HG03039 (cell line): Measurements from ENCODE around the gene CRYAA.

ENCODE experiments used
- ATAC-seq: cut with Tn5 transposase; IDR thresholded peaks from one replicate; pipeline ENCODE4 v1.9.1; 2021; ENCODE audit warnings: mild to moderate bottlenecking, moderate library complexity; ENCODE audit not compliant: unreplicated experiment

CRYAA gene

GRCh38 chr21:43198376-43198775 lies 29.6 kb downstream of the CRYAA start:
- ATAC-seq, result no peak

GRCh38 chr21:43201491-43201890 lies 32.7 kb downstream of the CRYAA start:
- ATAC-seq, result no peak

GRCh38 chr21:43203591-43203990 lies 34.8 kb downstream of the CRYAA start:
- ATAC-seq, result no peak

GRCh38 chr21:43204638-43205037 lies 35.8 kb downstream of the CRYAA start:
- ATAC-seq, result no peak

- ATAC-seq, result no peak
Observed at GRCh38 chr21:43206231-43207042, 37.6 kb downstream of the CRYAA start.

DNA sequence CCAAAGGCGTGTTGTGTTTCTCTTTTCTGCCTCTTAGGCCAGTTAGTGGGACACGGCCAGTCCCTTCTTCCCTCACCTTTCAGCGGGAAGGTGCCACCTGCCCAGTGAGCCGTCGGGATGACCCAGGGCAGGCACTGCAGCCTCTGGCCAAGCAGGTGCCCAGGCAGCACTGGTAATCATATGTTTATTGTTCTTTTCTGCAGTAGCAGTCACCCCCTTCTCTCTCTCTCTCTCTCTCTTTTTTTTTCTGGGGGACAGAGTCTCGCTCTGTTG lies 38.2 kb downstream of the CRYAA start:
- no peak for ATAC-seq

DNA sequence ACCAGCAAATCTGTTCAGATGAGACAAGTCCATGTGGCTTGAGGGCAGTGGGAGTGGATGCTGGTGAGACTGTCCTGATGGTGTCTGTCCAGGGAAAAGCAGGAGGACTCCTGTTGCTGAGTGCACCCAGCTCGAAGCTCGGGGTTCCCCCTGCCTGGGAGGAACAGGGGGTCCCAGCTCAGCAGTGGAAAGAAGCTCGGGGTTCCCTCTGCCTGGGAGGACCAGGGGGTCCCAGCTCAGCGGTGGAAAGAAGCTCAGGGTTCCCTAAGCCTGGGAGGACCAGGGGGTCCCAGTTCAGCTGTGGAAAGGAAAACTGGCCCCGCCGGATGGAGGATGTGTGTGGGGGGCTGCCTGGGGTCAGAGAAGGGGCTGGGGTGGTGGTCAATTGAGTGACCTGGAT lies 39.1 kb downstream of the CRYAA start:
- ATAC-seq, result no peak

- no peak for ATAC-seq
Observed at GRCh38 chr21:43208561-43209332, 39.9 kb downstream of the CRYAA start.

DNA sequence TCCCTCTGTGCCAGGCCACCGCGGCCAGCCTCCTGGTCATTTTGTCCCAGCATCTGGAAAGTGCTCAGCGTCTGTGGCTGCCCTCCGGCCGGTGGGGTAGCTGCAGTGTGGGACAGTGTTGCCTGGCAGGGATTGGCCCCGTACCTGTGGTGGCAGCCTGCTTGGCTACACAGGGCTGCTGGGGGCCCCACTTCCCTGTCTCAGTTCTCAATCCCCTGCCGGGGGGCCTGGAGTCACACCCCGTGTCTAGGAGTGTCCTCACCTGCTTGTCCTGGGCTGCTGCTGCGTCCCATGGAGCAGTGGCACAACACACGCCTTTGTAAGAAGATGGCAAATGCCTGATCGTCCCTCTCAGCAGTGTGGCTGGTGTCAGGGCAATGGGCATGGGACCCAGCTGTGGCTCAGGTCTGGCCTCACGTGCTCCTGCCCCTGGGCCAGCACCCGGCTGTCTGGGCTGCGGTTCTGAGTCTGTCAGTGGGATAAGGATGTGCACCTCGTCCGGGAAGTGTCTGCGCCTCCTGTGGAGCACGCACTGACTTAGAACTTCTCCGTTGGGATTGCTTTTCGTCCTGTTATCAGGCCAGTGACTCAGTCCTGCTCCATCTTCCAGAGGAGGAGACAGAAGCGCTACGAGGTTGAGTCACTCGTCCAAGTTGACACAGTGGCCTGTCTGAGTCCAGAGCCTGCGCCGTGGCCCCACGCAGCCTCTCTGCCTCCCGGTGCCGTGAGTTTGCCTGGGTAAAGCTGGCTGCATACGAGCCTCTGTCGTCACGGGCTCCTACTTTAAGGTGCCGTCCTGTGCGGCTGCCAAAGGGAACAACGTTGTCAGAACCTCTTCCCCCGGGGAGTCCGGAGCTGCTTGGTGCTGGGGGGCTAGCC lies 41.0 kb downstream of the CRYAA start:
- no peak for ATAC-seq

DNA sequence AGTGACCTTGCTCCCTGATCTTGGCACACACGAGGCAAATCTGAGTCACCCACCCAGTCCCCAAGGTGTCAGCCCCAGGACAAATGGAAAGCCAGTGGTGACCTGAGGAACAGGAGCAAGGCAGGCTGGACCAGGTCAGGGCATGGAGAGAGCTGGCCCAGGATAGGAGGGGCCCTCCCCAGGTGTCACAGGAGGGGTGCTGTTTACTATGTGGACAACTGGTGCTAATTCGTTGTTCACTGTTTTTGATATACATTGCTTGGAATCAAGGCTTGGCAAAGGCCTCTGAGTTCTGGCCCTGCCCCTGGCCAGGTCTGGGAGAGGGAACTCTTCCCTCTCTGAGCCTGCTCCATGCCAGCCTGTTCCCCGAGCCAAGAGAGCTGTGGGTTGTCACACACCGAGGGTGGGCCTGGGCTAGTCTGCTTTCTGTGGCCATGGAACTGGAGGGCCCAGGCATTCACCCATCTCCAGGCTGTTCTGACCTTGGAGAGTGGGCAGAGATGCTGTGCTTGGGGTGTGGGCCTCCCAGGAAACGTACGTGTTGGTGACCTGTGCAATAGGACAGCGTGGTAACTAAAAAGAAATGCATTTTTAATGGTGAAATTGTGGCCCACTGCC lies 41.8 kb downstream of the CRYAA start:
- no peak for ATAC-seq

DNA sequence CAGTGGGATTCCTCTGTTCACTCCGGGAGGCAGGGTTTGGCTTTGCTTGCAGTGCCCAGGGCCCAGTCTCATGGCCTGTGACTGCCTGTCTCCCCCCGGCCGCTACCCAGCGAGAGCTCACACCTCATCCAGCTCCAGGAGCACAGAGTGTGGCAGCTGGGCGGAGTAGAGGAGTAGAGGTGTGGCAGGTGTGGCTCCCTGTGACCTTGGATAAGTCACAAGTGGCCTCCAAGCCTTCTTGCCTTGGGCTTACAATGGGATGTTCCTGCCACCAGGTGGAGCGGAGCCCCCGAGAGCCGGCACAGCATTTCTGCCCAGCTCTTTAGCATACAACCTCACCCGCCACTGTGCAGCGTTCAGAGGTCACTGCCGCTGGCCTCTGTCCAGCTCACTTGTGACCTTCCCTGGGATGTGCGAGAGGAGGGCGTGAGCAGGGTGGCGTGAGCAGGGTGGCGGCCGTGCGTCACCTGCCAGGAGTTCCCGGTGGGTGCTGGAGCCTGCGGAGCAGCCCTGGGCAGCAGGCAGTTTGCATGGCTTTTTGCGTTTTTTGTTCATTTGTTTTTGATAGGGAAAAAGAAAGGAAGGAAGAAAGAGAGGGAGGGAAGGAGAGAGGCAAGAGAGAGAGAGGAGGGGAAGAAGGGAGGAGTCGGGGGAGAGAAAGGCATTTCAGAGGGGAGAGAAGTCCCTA lies 42.4 kb downstream of the CRYAA start:
- ATAC-seq, result no peak

GRCh38 chr21:43211760-43212115 lies 42.9 kb downstream of the CRYAA start:
- ATAC-seq, result no peak
